Thyroid gland (tissue), 4 donors: Measurements from ENCODE around the gene CSTF2T. TPM values are rescaled to one million over a fixed set of nuclear protein-coding genes. Genes with fewer than 3 reads are reported as not detected.

Experiments used
- DNase-seq, 2 donors: peaks; one replicate each; pipeline ENCODE4 v3.0.0-alpha.2; 2019
- H3K27ac ChIP-seq, 3 donors: fragments of 200-600 bp; sonication (generic); 1 replicate in 2 of 3; 2 replicates in 1 of 3; pipeline ENCODE4 v1.5.1; 2016 to 2019; ENCODE audit warnings: mild to moderate bottlenecking in 1 of 3, moderate library complexity in 1 of 3
- H3K27me3 ChIP-seq: fragments of 200-600 bp; sonication (generic); one replicate; pipeline ENCODE4 v1.5.1; 2019
- H3K36me3 ChIP-seq, 2 donors: fragments of 200-600 bp; sonication (generic); one replicate each; pipeline ENCODE4 v1.5.1; 2016 to 2019
- H3K4me1 ChIP-seq, 2 donors: fragments of 200-600 bp; sonication (generic); one replicate each; pipeline ENCODE4 v1.5.1; 2017 to 2019
- H3K4me3 ChIP-seq, 3 donors: fragments of 200-600 bp; sonication (generic); replicated peaks in 1 of 3; 1 replicate in 2 of 3; 2 replicates in 1 of 3; pipeline ENCODE4 v1.5.1; 2016; ENCODE audit warnings: mild to moderate bottlenecking in 1 of 3
- H3K9me3 ChIP-seq: fragments of 200-600 bp; sonication (generic); one replicate; pipeline ENCODE4 v1.5.1; 2017
- CTCF ChIP-seq, 6 experiments: fragments of 200-600 bp in 3 of 6; fragments of 450-650 bp in 3 of 6; sonication (generic) in 3 of 6; IDR thresholded peaks; one replicate each; pipeline ENCODE4 v1.5.1; 2016 to 2019; ENCODE audit warnings: antibody characterized with exemption in 6 of 6, mild to moderate bottlenecking in 2 of 6, inconsistent platforms in 1 of 6, moderate library complexity in 1 of 6
- POLR2A ChIP-seq, 2 donors: fragments of 450-650 bp; IDR thresholded peaks; one replicate each; pipeline ENCODE4 v1.6.1; 2017; ENCODE audit warnings: antibody characterized with exemption in 2 of 2, mild to moderate bottlenecking in 2 of 2, moderate library complexity in 1 of 2
- WGBS, 2 donors: methylation state at CpG; one replicate each; pipeline ENCODE4 v1.1.5; 2017; 5-methylcytosine and 5-hydroxymethylcytosine counted together
- intact Hi-C: fragments of 100-400 bp; cut with DNase I; formaldehyde crosslinking; loops from one replicate; pipeline ENCODE4 v1.15.1; 2023
- total RNA-seq, 4 donors: library from RNA; depleted of rRNA; stranded (reverse); fragments of >200 nt; gene quantifications; one replicate each; pipeline ENCODE4 v1.2.3, GENCODE V29; 2016

Gene CSTF2T
- total RNA-seq, result 10 to 100 TPM; 20.7 to 26.4 (median 21.7) TPM

- Histone ChIP-seq H3K27me3 (no peaks in the 10 kb centered on the region), H3K4me3 (peak within 1 kb of the TSS; percentile 63 to 69 (median 66)), H3K27ac (peak within 1 kb of the TSS; percentile 92 to 97 (median 94)), H3K36me3 (no peaks in the 10 kb centered on the region), H3K4me1 (peaks cover 19 to 22% of the 10 kb centered on the region in 2 donors), H3K9me3 (no peaks in the 10 kb centered on the region)
- intact Hi-C loops, result no loop called here
- TF ChIP-seq CTCF (IDR thresholded peaks at IDR 0.05) (no peak), POLR2A (IDR thresholded peaks at IDR 0.05) (peak in 1 of 2 donors; percentile 60)
- 0 to 1% methylated on average over 45 of the region's 45 CpGs for WGBS, 2 donors
- DNase-seq, result peak; percentile 83 to 89
Measured at GRCh38 chr10:51699475-51700227, at the start of gene CSTF2T. Gene CSTF2T, minus strand, starts transcription at chr10:51699595. Its CDS starts 46 bp downstream, at chr10:51699549.

GRCh38 chr10:51748959-51749358 lies 49.6 kb upstream of the CSTF2T start:
- TF ChIP-seq POLR2A (IDR thresholded peaks at IDR 0.05) (no peak), CTCF (IDR thresholded peaks at IDR 0.05) (no peak)
- intact Hi-C loops, result no loop called here
- DNase-seq, result no peak
- 87 to 89% methylated on average over 1 of the region's 1 CpG for whole genome bisulfite sequencing, 2 donors
- no peak overlapping the region for H3K27ac ChIP-seq
- H3K36me3 ChIP-seq, result no peaks in the 10 kb centered on the region
- no peaks in the 10 kb centered on the region for H3K4me1 ChIP-seq
- no peaks in the 10 kb centered on the region for H3K27me3 ChIP-seq
- H3K4me3 ChIP-seq, result no peak overlapping the region
- H3K9me3 ChIP-seq, result no peaks in the 10 kb centered on the region

- DNase-seq, result no peak
- Histone ChIP-seq H3K9me3 (no peaks in the 10 kb centered on the region), H3K4me1 (no peaks in the 10 kb centered on the region), H3K4me3 (no peak overlapping the region), H3K27ac (no peak overlapping the region), H3K27me3 (no peaks in the 10 kb centered on the region), H3K36me3 (no peaks in the 10 kb centered on the region)
- intact Hi-C loops, result no loop called here
- WGBS, 2 donors, result 92 to 96% methylated on average over 1 of the region's 1 CpG
- TF ChIP-seq CTCF (IDR thresholded peaks at IDR 0.05) (no peak), POLR2A (IDR thresholded peaks at IDR 0.05) (no peak)
Measured at GRCh38 chr10:51747216-51747615, 47.8 kb upstream of the CSTF2T start.

GRCh38 chr10:51745397-51745796 lies 46.0 kb upstream of the CSTF2T start:
- Histone ChIP-seq H3K36me3 (no peaks in the 10 kb centered on the region), H3K27ac (no peak overlapping the region), H3K9me3 (no peaks in the 10 kb centered on the region), H3K27me3 (no peaks in the 10 kb centered on the region), H3K4me1 (no peaks in the 10 kb centered on the region), H3K4me3 (no peak overlapping the region)
- WGBS, 2 donors, result 97 to 99% methylated on average over 2 of the region's 2 CpGs
- no peak for DNase-seq
- TF ChIP-seq POLR2A (IDR thresholded peaks at IDR 0.05), result no peak
- no peak for TF ChIP-seq CTCF (IDR thresholded peaks at IDR 0.05)
- intact Hi-C loops, result no loop called here

GRCh38 chr10:51744235-51745000 lies 45.0 kb upstream of the CSTF2T start:
- no peak for DNase-seq
- intact Hi-C loops, result no loop called here
- TF ChIP-seq POLR2A (IDR thresholded peaks at IDR 0.05) (no peak), CTCF (IDR thresholded peaks at IDR 0.05) (no peak)
- Histone ChIP-seq H3K9me3 (no peaks in the 10 kb centered on the region), H3K27ac (no peak overlapping the region), H3K36me3 (no peaks in the 10 kb centered on the region), H3K4me1 (no peaks in the 10 kb centered on the region), H3K4me3 (no peak overlapping the region), H3K27me3 (no peaks in the 10 kb centered on the region)
- WGBS, 2 donors, result 94 to 96% methylated on average over 6 of the region's 6 CpGs
